ENCODE data around the gene PPP3CB.
"Not testable (repeated sequence)": the region's sequence is repeated elsewhere in the genome, so short reads cannot be mapped to it uniquely, and the experiment has no call there.

Gene PPP3CB

GRCh38 chr10:73414230-73414945, 81.4 kb downstream of the PPP3CB start:
- DNase-seq (ENCODE audit: low spot score) = no peak

- DNase-seq (ENCODE audit: low spot score) = peak; percentile 91
Observed at GRCh38 chr10:73413528-73414229, 82.1 kb downstream of the PPP3CB start, which contains the start of gene ANXA7. Gene ANXA7, minus strand, starts transcription at chr10:73414058. Its CDS starts 13,202 bp downstream, at chr10:73400856.

- peak; percentile 73 for DNase-seq (ENCODE audit: low spot score)
Observed at GRCh38 chr10:73413108-73413527, 82.7 kb downstream of the PPP3CB start.

GRCh38 chr10:73410897-73411296, 84.9 kb downstream of the PPP3CB start:
- DNase-seq (ENCODE audit: low spot score) = no peak

GRCh38 chr10:73408978-73409521, 86.8 kb downstream of the PPP3CB start:
- DNase-seq (ENCODE audit: low spot score) = no peak

GRCh38 chr10:73408061-73408460, 87.8 kb downstream of the PPP3CB start:
- DNase-seq (ENCODE audit: low spot score) = no peak

GRCh38 chr10:73407495-73407894, 88.3 kb downstream of the PPP3CB start:
- DNase-seq (ENCODE audit: low spot score) = no peak

- DNase-seq (ENCODE audit: low spot score) = no peak
Observed at GRCh38 chr10:73406846-73407245, 89.0 kb downstream of the PPP3CB start.

GRCh38 chr10:73405556-73405955, 90.3 kb downstream of the PPP3CB start:
- no peak for DNase-seq (ENCODE audit: low spot score)

GRCh38 chr10:73404690-73405089, 91.1 kb downstream of the PPP3CB start:
- no peak for DNase-seq (ENCODE audit: low spot score)

- no peak for DNase-seq (ENCODE audit: low spot score)
Observed at GRCh38 chr10:73401636-73402035, 94.2 kb downstream of the PPP3CB start.

- DNase-seq (ENCODE audit: low spot score) = no peak
Observed at GRCh38 chr10:73399063-73399462, 96.8 kb downstream of the PPP3CB start.

- no peak for DNase-seq (ENCODE audit: low spot score)
Observed at GRCh38 chr10:73398024-73398423, 97.8 kb downstream of the PPP3CB start.

- not testable (repeated sequence) for DNase-seq (ENCODE audit: low spot score)
Observed at GRCh38 chr10:73394325-73394724, 101.5 kb downstream of the PPP3CB start.

GRCh38 chr10:73388228-73388627, 107.6 kb downstream of the PPP3CB start:
- no peak for DNase-seq (ENCODE audit: low spot score)

GRCh38 chr10:73386583-73386982, 109.2 kb downstream of the PPP3CB start:
- no peak for DNase-seq (ENCODE audit: low spot score)
